Muscle layer of duodenum (tissue), 2 donors: ENCODE results near the gene OR6C65.
"Not testable (repeated sequence)": the region's sequence is repeated elsewhere in the genome, so short reads cannot be mapped to it uniquely, and the experiment has no call there.

Source experiments
- H3K27ac ChIP-seq: one replicate; pipeline ENCODE4 v1.7.0; 2013; ENCODE audit warnings: mild to moderate bottlenecking, low read length
- H3K27me3 ChIP-seq: one replicate; pipeline ENCODE4 v1.7.0; 2013; ENCODE audit warnings: low read depth, mild to moderate bottlenecking, control low read depth, low read length
- H3K36me3 ChIP-seq, 2 donors: one replicate each; pipeline ENCODE4 v1.7.0; 2013; ENCODE audit warnings: low read length in 2 of 2, control low read depth in 1 of 2, mild to moderate bottlenecking in 1 of 2; ENCODE audit not compliant: insufficient read depth in 2 of 2, control insufficient read depth in 1 of 2
- H3K4me1 ChIP-seq, 2 donors: one replicate each; pipeline ENCODE4 v1.7.0; 2013; ENCODE audit warnings: low read length in 2 of 2, mild to moderate bottlenecking in 2 of 2, control low read depth in 1 of 2, moderate library complexity in 1 of 2; ENCODE audit not compliant: insufficient read depth in 2 of 2, control insufficient read depth in 1 of 2
- H3K4me3 ChIP-seq, 2 donors: one replicate each; pipeline ENCODE4 v1.7.0; 2013; ENCODE audit warnings: low read length in 2 of 2, low read depth in 1 of 2, mild to moderate bottlenecking in 1 of 2
- H3K9me3 ChIP-seq, 2 donors: one replicate each; pipeline ENCODE4 v1.7.0; 2013; ENCODE audit warnings: low read length in 2 of 2, control low read depth in 1 of 2, mild to moderate bottlenecking in 1 of 2; ENCODE audit not compliant: control insufficient read depth in 1 of 2
- donor health status: healthy.

Gene OR6C65

GRCh38 chr12:55413498-55414388 is 13.4 kb downstream of the OR6C65 start:
- not testable (repeated sequence) for H3K27ac ChIP-seq, H3K36me3 ChIP-seq, H3K4me3 ChIP-seq

GRCh38 chr12:55414396-55414823 is 14.1 kb downstream of the OR6C65 start:
- not testable (repeated sequence) for H3K4me1 ChIP-seq, H3K27ac ChIP-seq, H3K36me3 ChIP-seq, H3K27me3 ChIP-seq, H3K9me3 ChIP-seq, H3K4me3 ChIP-seq

More at GRCh38 chr12:55413498-55414388, 13.4 kb downstream of the OR6C65 start:
- H3K9me3 ChIP-seq, H3K4me1 ChIP-seq, H3K27me3 ChIP-seq: not testable (repeated sequence)

- not testable (repeated sequence) for H3K4me3 ChIP-seq, H3K36me3 ChIP-seq, H3K27me3 ChIP-seq, H3K9me3 ChIP-seq, H3K4me1 ChIP-seq, H3K27ac ChIP-seq
Measured at GRCh38 chr12:55414889-55415288, 14.6 kb downstream of the OR6C65 start.

- Histone ChIP-seq H3K27me3 (no peaks in the 10 kb centered on the region), H3K4me1 (no peaks in the 10 kb centered on the region), H3K9me3 (no peaks in the 10 kb centered on the region), H3K36me3 (no peaks in the 10 kb centered on the region), H3K27ac (no peak overlapping the region), H3K4me3 (no peak overlapping the region)
Measured at GRCh38 chr12:55416961-55417360, 16.6 kb downstream of the OR6C65 start.

GRCh38 chr12:55420307-55420962 is 20.1 kb downstream of the OR6C65 start:
- Histone ChIP-seq H3K27me3 (no peaks in the 10 kb centered on the region), H3K4me3 (no peak overlapping the region), H3K9me3 (no peaks in the 10 kb centered on the region), H3K27ac (no peak overlapping the region), H3K36me3 (no peaks in the 10 kb centered on the region), H3K4me1 (no peaks in the 10 kb centered on the region)

GRCh38 chr12:55425954-55426353 is 25.6 kb downstream of the OR6C65 start, which contains the start of gene OR6C76:
TSS of gene OR6C76 (plus strand) at chr12:55426254. CDS start at chr12:55426254, 0 bp downstream.
- Histone ChIP-seq H3K4me3 (no peak within 1 kb of the TSS), H3K27ac (no peak within 1 kb of the TSS), H3K36me3 (no peaks in the 10 kb centered on the region), H3K9me3 (no peaks in the 10 kb centered on the region), H3K27me3 (no peaks in the 10 kb centered on the region), H3K4me1 (no peaks in the 10 kb centered on the region)

GRCh38 chr12:55428331-55429243 is 28.3 kb downstream of the OR6C65 start:
- no peaks in the 10 kb centered on the region for H3K4me1 ChIP-seq
- no peak overlapping the region for H3K27ac ChIP-seq
- H3K4me3 ChIP-seq: no peak overlapping the region
- no peaks in the 10 kb centered on the region for H3K27me3 ChIP-seq
- no peaks in the 10 kb centered on the region for H3K9me3 ChIP-seq
- H3K36me3 ChIP-seq: no peaks in the 10 kb centered on the region

- H3K4me1 ChIP-seq, H3K27me3 ChIP-seq, H3K27ac ChIP-seq: not testable (repeated sequence)
Measured at GRCh38 chr12:55441233-55441632, 40.9 kb downstream of the OR6C65 start.

GRCh38 chr12:55443776-55444175 is 43.4 kb downstream of the OR6C65 start, which contains the start of gene OR6C2:
TSS of gene OR6C2 (plus strand) at chr12:55444076. CDS start at chr12:55452214, 8,138 bp downstream.
- no peaks in the 10 kb centered on the region for H3K4me1 ChIP-seq

More at GRCh38 chr12:55441233-55441632, 40.9 kb downstream of the OR6C65 start:
- H3K4me3 ChIP-seq, H3K9me3 ChIP-seq, H3K36me3 ChIP-seq: not testable (repeated sequence)

GRCh38 chr12:55445357-55445756 is 45.0 kb downstream of the OR6C65 start:
- Histone ChIP-seq H3K36me3 (no peaks in the 10 kb centered on the region), H3K27me3 (no peaks in the 10 kb centered on the region), H3K9me3 (peaks cover 0 to 2% of the 10 kb centered on the region in 2 donors), H3K27ac (no peak overlapping the region), H3K4me1 (no peaks in the 10 kb centered on the region), H3K4me3 (no peak overlapping the region)

More at GRCh38 chr12:55443776-55444175, 43.4 kb downstream of the OR6C65 start, which contains the start of gene OR6C2:
- no peak within 1 kb of the TSS for H3K27ac ChIP-seq
- H3K36me3 ChIP-seq: no peaks in the 10 kb centered on the region
- H3K4me3 ChIP-seq: no peak within 1 kb of the TSS
- H3K9me3 ChIP-seq: peaks cover 0 to 5% of the 10 kb centered on the region in 2 donors
- H3K27me3 ChIP-seq: no peaks in the 10 kb centered on the region

GRCh38 chr12:55446326-55446725 is 46.0 kb downstream of the OR6C65 start:
- Histone ChIP-seq H3K9me3 (no peaks in the 10 kb centered on the region), H3K36me3 (no peaks in the 10 kb centered on the region), H3K4me3 (no peak overlapping the region), H3K27me3 (no peaks in the 10 kb centered on the region), H3K27ac (no peak overlapping the region), H3K4me1 (no peaks in the 10 kb centered on the region)
